Gastroesophageal sphincter (tissue), 3 donors: ENCODE measurements around the gene USP47.

Experiments used
- POLR2A ChIP-seq, 2 donors: fragments of 450-650 bp; IDR thresholded peaks; one replicate each; pipeline ENCODE4 v1.6.1; 2017; ENCODE audit warnings: antibody characterized with exemption in 2 of 2, mild to moderate bottlenecking in 2 of 2, moderate library complexity in 1 of 2
- POLR2AphosphoS5 ChIP-seq: sonication (generic); formaldehyde crosslinking; IDR thresholded peaks from one replicate; pipeline ENCODE4 v1.6.1; 2017; ENCODE audit warnings: antibody characterized with exemption
- TF ChIP-seq, protein P1 (sequence below), 4 experiments: fragments of 200-600 bp in 2 of 4; fragments of 450-650 bp in 2 of 4; sonication (generic) in 1 of 4; IDR thresholded peaks; one replicate each; pipeline ENCODE4 v1.5.1; 2017 to 2019; ENCODE audit warnings: antibody characterized with exemption in 4 of 4, mild to moderate bottlenecking in 2 of 4, moderate library complexity in 2 of 4

DNA sequence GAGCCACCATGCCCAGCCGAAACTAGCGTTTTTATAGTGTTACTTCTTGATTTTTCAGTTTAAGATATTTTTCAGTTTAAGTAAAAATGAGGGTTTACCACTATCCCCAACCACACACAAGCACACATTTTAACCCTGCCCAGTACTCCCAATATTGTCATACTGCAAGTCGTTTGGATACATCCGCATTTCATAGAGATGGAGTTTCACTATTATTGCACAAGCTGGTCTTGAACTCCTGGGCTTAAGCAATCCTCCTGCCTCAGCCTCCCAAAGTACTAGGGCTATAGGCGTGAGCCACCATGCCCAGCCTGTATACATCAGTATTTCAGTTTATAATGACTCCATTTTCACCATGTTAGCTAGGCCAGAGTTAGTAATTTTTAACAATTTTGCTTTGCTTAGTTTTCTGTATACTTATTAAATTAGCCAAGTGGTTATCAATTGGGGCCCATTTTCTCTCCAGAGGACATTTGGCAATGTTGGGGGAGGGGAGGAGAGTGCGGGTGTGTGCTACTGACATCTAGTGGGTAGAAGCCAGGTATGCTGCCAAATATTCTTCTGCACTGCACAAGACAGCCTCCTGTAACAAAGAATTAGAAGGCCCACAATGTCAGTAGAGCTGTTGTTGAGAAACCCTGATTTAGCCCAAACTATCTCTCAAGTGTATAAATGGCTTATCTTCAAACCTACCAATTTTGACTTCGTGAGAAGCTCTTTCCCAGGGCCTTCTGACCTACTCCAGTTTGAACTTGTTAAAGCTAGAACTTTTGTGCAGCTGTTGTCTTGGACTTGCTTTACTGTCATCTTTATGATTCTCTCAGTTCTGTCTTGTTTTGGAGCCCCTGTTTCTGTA is 7.3 kb downstream of the USP47 start:
- TF ChIP-seq, protein P1, sequence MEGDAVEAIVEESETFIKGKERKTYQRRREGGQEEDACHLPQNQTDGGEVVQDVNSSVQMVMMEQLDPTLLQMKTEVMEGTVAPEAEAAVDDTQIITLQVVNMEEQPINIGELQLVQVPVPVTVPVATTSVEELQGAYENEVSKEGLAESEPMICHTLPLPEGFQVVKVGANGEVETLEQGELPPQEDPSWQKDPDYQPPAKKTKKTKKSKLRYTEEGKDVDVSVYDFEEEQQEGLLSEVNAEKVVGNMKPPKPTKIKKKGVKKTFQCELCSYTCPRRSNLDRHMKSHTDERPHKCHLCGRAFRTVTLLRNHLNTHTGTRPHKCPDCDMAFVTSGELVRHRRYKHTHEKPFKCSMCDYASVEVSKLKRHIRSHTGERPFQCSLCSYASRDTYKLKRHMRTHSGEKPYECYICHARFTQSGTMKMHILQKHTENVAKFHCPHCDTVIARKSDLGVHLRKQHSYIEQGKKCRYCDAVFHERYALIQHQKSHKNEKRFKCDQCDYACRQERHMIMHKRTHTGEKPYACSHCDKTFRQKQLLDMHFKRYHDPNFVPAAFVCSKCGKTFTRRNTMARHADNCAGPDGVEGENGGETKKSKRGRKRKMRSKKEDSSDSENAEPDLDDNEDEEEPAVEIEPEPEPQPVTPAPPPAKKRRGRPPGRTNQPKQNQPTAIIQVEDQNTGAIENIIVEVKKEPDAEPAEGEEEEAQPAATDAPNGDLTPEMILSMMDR (IDR thresholded peaks at IDR 0.05): peak in 3 of 4 experiments; percentile 48 to 61 (median 54)
- TF ChIP-seq POLR2A (IDR thresholded peaks at IDR 0.05): no peak
- TF ChIP-seq POLR2AphosphoS5: no peak
